Motor neuron (in vitro differentiated cells): ENCODE data around the gene KLHL2. TPM values are rescaled to one million over a fixed set of nuclear protein-coding genes. Genes with fewer than 3 reads are reported as not detected.
A peak's percentile ranks its signal among the peaks of the same experiment; 100 is the strongest.

Experiments
- ATAC-seq, 8 experiments: fragments of 200-7000 bp; cut with Tn5 transposase; replicated peaks in 6 of 8; 2 replicates each; pipeline ENCODE4 v1.8.0; 2021; ENCODE audit warnings: mild to moderate bottlenecking in 8 of 8, moderate library complexity in 8 of 8
- H3K27ac ChIP-seq, 2 donors: fragments of 250-450 bp; sonication (Bioruptor Pico); 2 replicates each; pipeline ENCODE4 v1.9.0; 2021; ENCODE audit warnings: antibody characterized with exemption in 2 of 2, mild to moderate bottlenecking in 2 of 2, moderate library complexity in 1 of 2
- H3K4me1 ChIP-seq, 2 donors: fragments of 250-450 bp; sonication (Bioruptor Pico); replicated peaks in 1 of 2; 2 replicates each; pipeline ENCODE4 v1.6.1; 2021; ENCODE audit warnings: antibody characterized with exemption in 2 of 2, mild to moderate bottlenecking in 2 of 2, moderate library complexity in 1 of 2
- H3K4me3 ChIP-seq, 5 donors: fragments of 250-450 bp; sonication (Bioruptor Pico); 2 replicates each; pipeline ENCODE4 v1.9.0; 2021; ENCODE audit warnings: antibody characterized with exemption in 5 of 5, mild to moderate bottlenecking in 5 of 5, moderate library complexity in 4 of 5
- WGBS, 10 experiments: fragments of 450-650 bp; shearing (Covaris generic); methylation state at CpG; one replicate each; pipeline ENCODE4 v1.0.0; 2022; 5-methylcytosine and 5-hydroxymethylcytosine counted together
- in situ Hi-C, 9 experiments: fragments of 400-800 bp; cut with MboI; loops; one replicate each; pipeline ENCODE4 v1.15.0; 2021; ENCODE audit warnings: low sequenced_read_pairs in 9 of 9, low pct_unique_long_range_greater_than_20kb in 2 of 9; ENCODE audit not compliant: unreplicated experiment in 9 of 9
- total RNA-seq, 8 experiments: library from RNA; unstranded; fragments of 300-600 nt; gene quantifications; 2 replicates each; pipeline versions ENCODE4 v1.2.3 to v1.2.4, GENCODE V29; 2022

The KLHL2 gene
- total RNA-seq, 8 experiments from 2014 or later, result 13.2 to 23.0 (median 17.2) TPM

DNA sequence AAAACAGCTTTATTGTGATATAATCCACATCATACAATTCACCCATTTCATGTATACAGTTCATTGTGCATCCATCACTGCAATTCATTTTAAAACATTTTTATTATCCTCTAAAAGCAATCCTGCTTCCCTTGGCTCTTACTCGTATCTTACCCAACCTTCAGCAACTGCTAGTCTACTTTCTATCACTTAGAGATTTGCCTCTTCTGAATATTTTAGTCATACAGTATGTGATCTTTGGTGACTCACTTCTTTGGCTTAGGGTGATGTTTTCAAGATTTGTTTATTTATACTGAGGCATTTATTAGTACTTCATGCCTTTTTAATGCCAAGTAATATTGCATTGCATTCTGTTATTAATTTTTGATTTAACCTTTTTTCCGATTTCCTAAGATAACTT lies 105.1 kb downstream of the KLHL2 start:
- H3K4me1 ChIP-seq, result no peaks in the 10 kb centered on the region
- in situ Hi-C loops, result no loop called here
- no peak overlapping the region for H3K27ac ChIP-seq
- ATAC-seq, result peak in 3 of 8 experiments; percentile 79 to 100 (median 92)
- no peak overlapping the region for H3K4me3 ChIP-seq
- WGBS, 10 experiments, result 6 to 100% (median 88%) methylated on average over 2 of the region's 2 CpGs

DNA sequence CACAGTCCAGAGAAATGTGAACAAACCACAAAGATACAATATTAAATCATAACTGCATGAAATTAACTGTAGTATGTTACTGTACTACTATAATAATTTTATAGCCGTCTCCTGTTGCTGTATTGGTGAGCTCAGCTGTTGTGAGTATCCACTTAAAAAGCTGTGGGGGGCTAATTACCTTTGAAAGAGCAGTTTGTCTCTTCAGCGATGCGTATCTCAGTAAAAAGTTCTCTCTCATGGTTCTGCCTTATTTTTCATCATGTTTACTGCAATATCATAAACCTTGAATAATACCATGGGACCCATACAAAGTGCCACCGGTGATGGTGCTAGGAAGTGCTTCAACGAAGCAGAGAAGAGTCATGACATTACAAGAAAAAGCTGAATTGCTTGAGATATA lies 111.7 kb downstream of the KLHL2 start:
- H3K4me3 ChIP-seq, result no peak overlapping the region
- 80 to 100% (median 100%) methylated on average over 2 to 5 of the region's 5 CpGs; no CpG with 5 or more reads in 1 of the 10 experiments for WGBS, 10 experiments
- no peak overlapping the region for H3K27ac ChIP-seq
- no peak for ATAC-seq
- no peaks in the 10 kb centered on the region for H3K4me1 ChIP-seq
- in situ Hi-C loops, result no loop called here

DNA sequence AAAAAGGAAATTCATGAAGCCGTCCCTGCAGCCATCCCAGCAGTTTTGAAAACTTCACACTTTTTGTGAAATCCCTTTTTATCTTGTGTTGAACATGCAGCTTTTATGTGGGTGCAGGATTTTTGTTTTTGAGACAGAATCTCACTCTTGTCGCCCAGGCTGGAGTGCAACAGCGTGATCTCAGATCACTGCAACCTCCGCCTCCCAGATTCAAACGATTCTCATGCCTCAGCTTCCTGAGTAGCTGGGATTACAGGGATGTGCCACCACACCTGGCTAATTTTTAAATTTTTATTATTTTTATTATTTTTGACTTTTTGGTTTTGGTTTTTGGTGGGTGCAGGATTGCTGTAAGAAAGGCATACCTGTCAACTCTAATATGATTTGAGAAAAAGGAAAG lies 112.1 kb downstream of the KLHL2 start:
- Histone ChIP-seq H3K27ac (no peak overlapping the region), H3K4me1 (peaks cover 0 to under 1% of the 10 kb centered on the region in 2 donors)
- WGBS, 10 experiments, result 67 to 100% (median 99%) methylated on average over 1 to 5 of the region's 5 CpGs

DNA sequence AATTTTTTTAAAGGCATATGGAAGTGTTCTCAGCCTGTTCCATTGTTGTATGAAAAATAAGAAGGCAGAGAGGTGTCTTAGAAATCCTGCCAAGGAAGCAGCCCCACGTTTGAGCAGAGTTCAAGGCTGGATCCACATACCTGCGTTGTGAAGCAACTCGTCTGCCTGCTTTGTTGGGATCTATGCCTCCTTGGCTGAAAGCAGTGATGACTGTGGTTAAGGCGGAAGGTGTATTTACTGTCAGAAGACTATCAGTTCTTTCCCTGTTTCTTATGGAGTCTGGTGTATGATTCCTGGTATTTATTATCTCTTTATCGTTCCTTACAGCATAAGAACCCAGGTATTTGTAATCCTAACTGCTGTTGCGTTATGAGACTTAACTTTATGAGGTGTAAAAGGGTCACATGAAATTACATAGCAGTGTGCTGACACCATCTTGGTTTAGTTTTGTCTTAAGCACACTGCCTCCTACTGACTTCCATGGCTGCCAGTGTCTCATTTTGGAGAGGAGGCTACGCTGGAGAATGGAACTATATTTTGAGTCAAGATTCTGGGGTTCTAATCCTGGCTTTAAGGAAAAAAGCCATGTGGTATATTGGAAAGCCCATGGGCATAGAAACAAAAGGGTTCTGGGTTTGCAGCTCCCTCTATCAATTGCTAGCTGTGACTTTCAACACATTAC lies 117.0 kb downstream of the KLHL2 start:
- 80 to 100% (median 97%) methylated on average over 1 to 7 of the region's 7 CpGs; no CpG with 5 or more reads in 1 of the 10 experiments for WGBS, 10 experiments

More for the DNA sequence above, 112.1 kb downstream of the KLHL2 start:
- H3K4me3 ChIP-seq, result no peak overlapping the region
- in situ Hi-C loops, result no loop called here
- ATAC-seq, result no peak

DNA sequence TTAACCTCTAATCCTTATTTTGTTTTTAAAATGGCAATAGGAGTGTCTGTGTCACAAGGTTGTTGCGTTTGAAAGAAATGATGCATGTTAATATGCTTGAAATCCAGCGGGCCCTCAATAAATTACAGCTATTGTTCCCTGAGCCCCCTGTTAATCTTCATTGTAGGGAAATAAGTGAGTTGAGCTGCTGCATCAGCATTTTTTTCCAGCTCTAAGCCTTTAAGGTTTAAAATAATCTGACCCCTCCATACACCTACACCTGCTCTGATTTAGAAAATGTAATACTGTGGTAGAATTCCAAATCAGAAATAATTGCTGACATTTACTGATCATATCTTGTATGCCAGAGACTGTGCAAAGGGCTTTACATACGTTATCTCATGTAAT lies 117.5 kb downstream of the KLHL2 start:
- 68 to 100% (median 86%) methylated on average over 1 to 3 of the region's 3 CpGs for WGBS, 10 experiments

More for the DNA sequence above, 117.0 kb downstream of the KLHL2 start:
- in situ Hi-C loops, result no loop called here
- ATAC-seq, result no peak
- Histone ChIP-seq H3K4me1 (peaks cover 8 to 14% of the 10 kb centered on the region in 2 donors), H3K27ac (no peak overlapping the region), H3K4me3 (no peak overlapping the region)

DNA sequence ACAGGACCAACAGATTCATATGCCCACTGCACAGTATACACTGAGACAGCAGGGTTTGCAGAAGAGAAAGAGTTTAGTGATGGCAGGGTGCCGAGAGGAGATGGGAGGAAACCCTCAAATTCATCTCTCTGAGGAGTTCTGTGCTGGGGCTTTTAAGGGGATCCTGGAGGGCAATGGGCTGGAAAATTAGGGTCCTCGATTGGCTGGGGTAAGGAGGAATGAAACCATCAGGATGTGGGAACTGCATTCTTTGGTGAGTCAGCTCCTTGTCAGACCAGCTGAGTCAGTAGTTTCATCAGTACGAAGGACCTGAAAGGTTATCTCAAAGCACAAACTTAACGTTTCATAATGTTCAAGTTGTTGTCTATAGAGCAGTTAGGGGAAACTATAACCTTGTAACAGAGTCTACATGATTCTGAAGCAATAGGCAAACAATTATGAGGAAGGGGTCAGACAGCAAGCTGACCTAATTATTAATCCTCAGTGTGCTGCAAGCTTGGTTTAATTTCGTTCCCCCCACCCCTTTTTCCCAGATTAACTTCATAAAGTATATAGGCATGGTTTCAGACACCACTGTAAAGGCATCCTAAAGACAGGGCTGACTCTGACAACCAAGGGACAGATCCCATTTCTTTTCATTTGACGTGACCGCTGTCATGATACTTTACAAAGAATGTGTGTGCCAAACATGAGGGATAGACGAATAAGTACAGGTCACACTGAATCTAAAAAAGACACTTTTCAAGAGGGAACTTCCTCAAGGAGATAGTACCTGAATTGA lies 118.6 kb downstream of the KLHL2 start:
- WGBS, 10 experiments, result 49 to 83% (median 66%) methylated on average over 2 to 6 of the region's 8 CpGs
- peaks cover 11 to 17% of the 10 kb centered on the region in 2 donors for H3K4me1 ChIP-seq
- H3K4me3 ChIP-seq, result peak overlapping the region; percentile 50 to 84 (median 58)
- no peak for ATAC-seq
- peak overlapping the region; percentile 62 for H3K27ac ChIP-seq
- in situ Hi-C loops, result loop anchor here in 2 of 9 experiments (25.0 kb wide), 1 partner anchor 189 kb away; no protein-coding TSS in a partner anchor

More for the DNA sequence above, 117.5 kb downstream of the KLHL2 start:
- in situ Hi-C loops, result loop anchor here in 2 of 9 experiments (25.0 kb wide), 1 partner anchor 188 kb away; no protein-coding TSS in a partner anchor
- Histone ChIP-seq H3K4me1 (peaks cover 8 to 14% of the 10 kb centered on the region in 2 donors), H3K27ac (no peak overlapping the region), H3K4me3 (no peak overlapping the region)
- no peak for ATAC-seq

DNA sequence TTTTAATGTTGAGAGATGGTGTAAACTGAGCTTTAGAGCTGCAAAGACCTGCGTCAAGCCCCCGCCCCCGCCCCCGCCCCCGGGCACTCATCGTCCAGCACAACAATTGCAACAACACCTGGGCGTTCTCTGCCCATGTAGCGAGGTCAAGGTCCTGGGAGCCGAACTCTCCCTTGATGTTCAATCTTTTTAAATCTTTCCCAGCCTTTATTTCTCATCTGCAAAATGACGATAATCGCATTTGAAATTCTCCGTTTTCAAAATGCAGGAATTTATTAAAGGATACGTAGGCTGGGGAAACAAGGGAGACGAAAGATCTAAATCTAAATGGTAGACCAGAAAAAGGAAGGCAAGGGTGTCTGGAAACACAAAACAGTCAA lies 119.5 kb downstream of the KLHL2 start:
- in situ Hi-C loops, result loop anchor here in 2 of 9 experiments (25.0 kb wide), 1 partner anchor 190 kb away; no protein-coding TSS in a partner anchor

DNA sequence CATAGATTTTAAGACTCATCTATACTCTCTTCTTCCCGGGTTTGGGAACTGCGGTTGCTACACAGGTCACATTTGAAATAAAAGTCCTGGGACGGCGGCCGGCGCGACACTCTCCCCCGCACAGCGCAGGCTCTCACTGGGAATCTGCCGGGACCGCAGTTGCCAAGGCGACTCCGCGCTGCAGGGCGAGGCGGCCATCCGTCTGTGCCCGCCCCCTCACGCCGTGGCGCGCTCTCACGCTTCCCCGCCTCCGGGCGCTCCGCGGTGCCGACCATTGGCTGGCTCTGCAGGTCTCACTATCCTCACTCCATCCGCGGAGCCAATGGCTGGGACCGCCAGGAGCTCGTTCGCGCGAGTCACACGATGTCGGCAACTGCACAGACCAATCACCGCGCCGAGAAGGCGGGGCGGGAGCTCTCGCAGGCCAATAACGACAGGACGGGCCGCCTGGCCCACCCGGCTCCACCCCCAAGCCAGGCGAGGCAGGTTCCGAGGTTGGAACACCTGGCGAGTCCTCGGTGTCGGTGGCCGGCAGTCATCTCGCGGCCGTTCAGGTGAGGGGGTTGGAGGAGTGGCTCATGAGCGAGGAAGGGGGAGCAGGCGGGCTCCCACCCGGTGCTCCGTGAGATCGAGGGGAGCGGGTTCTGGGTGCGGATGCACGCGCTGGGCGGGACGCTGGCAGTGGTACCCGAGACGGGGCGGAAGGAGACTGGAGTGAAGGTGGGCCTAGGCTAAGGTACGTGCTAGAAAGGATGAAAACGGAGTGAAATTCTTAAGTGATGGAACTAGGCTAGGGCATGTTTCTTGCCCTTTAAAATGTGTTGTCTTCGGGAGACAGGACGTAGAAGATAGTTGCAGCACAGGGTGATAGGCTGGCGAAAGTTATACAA lies 120.1 kb downstream of the KLHL2 start, which contains the start of gene MSMO1:
TSS of gene MSMO1 (plus strand) at position 459 of the 890 bp plus-strand sequence. CDS start 5,702 bp downstream, outside the sequence.
- 0 to 4% (median 0%) methylated on average over 3 to 29 of the region's 76 CpGs; no CpG with 5 or more reads in 1 of the 10 experiments for WGBS, 10 experiments
- ATAC-seq, result peak; percentile 92 to 96 (median 95)
- in situ Hi-C loops, result loop anchor here in 2 of 9 experiments (25.0 kb wide), 1 partner anchor 190 kb away; no protein-coding TSS in a partner anchor
- H3K4me1 ChIP-seq, result peaks cover 11 to 27% of the 10 kb centered on the region in 2 donors
- peak within 1 kb of the TSS; percentile 70 to 74 for H3K27ac ChIP-seq
- peak within 1 kb of the TSS; percentile 77 to 93 (median 79) for H3K4me3 ChIP-seq

More for the DNA sequence above, 119.5 kb downstream of the KLHL2 start:
- Histone ChIP-seq H3K4me1 (peaks cover 11 to 23% of the 10 kb centered on the region in 2 donors), H3K27ac (peak overlapping the region; percentile 62), H3K4me3 (peak overlapping the region; percentile 50 to 84 (median 58))
- ATAC-seq, result peak in 5 of 8 experiments; percentile 2 to 17 (median 13)
- WGBS, 10 experiments, result 0 to 5% (median 0%) methylated on average over 2 to 10 of the region's 14 CpGs; no CpG with 5 or more reads in 3 of the 10 experiments

DNA sequence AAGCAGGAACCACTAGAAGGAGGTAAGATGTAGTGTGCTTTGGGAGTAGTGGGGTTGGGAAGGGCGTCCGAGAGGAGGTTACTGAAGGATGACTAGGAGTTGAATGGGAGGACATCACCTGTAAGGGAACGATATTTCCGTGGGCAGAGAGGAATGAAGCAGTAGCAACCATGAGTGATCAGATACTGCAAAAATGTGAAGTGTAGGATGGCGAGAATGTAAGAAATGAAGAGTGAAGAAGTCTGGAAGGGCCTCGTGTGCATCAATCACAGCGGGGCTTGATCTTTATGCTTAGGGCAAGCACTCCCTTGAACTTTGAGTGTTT lies 120.7 kb downstream of the KLHL2 start:
- peak overlapping the region; percentile 70 to 74 for H3K27ac ChIP-seq
- peak overlapping the region; percentile 77 to 93 (median 79) for H3K4me3 ChIP-seq
- ATAC-seq, result peak in 1 of 8 experiments; percentile 0
- 0 to 4% (median 0%) methylated on average over 2 to 7 of the region's 7 CpGs for WGBS, 10 experiments
- in situ Hi-C loops, result loop anchor here in 2 of 9 experiments (25.0 kb wide), 1 partner anchor 191 kb away; no protein-coding TSS in a partner anchor
- H3K4me1 ChIP-seq, result peaks cover 11 to 33% of the 10 kb centered on the region in 2 donors

DNA sequence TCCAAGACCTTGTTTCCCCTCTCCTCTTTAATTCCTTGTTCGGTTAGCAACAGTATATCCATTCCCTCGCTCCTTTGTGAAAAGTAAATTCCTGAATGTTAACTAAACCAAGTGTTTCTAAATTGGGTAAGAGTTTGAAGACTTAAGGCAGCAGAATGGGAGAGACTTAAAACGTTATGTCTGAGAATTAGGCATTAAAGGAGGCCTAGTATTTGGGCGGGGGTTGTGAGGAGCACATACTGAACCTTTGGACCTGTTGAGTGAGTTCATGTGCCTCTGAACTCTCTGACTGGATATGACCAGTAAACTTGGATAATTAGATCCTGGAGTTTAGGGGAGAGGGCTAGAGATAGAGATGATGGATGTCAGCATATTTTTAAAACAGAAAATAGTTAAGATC lies 121.3 kb downstream of the KLHL2 start:
- ATAC-seq, result no peak
- H3K4me3 ChIP-seq, result peak overlapping the region; percentile 77 to 93 (median 79)
- H3K4me1 ChIP-seq, result peaks cover 11 to 39% of the 10 kb centered on the region in 2 donors
- WGBS, 10 experiments, result 0 to 25% (median 3%) methylated on average over 2 to 4 of the region's 4 CpGs; no CpG with 5 or more reads in 1 of the 10 experiments
- H3K27ac ChIP-seq, result no peak overlapping the region
- in situ Hi-C loops, result loop anchor here in 2 of 9 experiments (25.0 kb wide), 1 partner anchor 191 kb away; no protein-coding TSS in a partner anchor

DNA sequence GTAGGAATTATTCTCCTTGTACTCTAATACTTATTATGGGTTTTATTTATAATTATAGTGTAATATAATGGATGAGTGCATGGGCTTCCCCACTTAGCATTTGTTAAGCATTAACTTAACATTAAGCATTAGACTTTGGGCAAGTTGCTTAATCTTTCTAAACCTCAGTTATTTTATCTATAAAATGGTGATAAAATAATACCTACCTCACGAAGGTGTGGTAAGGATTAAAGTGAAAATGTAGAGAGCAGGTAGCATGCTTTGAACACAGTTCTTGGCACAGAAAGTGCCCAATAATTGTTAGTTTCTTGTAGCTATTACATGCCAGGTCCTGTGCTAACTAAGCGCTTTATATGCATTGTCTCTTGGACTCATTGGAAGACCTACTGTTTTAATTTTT lies 122.7 kb downstream of the KLHL2 start:
- in situ Hi-C loops, result loop anchor here in 2 of 9 experiments (25.0 kb wide), 1 partner anchor 193 kb away; no protein-coding TSS in a partner anchor
- no peak overlapping the region for H3K27ac ChIP-seq
- H3K4me3 ChIP-seq, result peak overlapping the region; percentile 77 to 93 (median 79)
- WGBS, 10 experiments, result 0 to 100% (median 33%) methylated on average over 1 to 2 of the region's 2 CpGs
- no peak for ATAC-seq
- H3K4me1 ChIP-seq, result peaks cover 12 to 48% of the 10 kb centered on the region in 2 donors

DNA sequence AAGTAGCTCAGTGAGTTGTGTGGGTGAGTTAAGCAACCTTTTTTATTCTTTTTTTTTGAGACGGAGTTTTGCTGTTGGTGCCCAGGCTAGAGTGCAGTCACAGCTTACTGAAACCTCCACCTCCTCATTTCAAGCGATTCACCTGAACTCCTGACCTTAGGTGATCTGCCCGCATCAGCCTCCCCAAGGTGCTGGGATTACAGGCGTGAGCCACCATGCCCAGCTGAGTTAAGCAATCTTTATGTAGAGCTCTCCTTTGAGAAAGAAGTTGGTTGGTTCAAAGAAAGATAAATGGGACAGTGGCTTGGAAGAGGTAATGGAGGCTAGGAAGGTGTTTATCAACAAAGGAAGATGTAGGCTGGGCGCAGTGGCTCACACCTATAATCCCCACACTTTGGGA lies 123.3 kb downstream of the KLHL2 start:
- no peak for ATAC-seq
- in situ Hi-C loops, result loop anchor here in 2 of 9 experiments (25.0 kb wide), 1 partner anchor 193 kb away; no protein-coding TSS in a partner anchor
- no peak overlapping the region for H3K27ac ChIP-seq
- peaks cover 17 to 53% of the 10 kb centered on the region in 2 donors for H3K4me1 ChIP-seq
- 26 to 100% (median 81%) methylated on average over 1 to 4 of the region's 5 CpGs; no CpG with 5 or more reads in 3 of the 10 experiments for WGBS, 10 experiments
- H3K4me3 ChIP-seq, result peak overlapping the region; percentile 77 to 93 (median 79)
